Adrenal gland (tissue), 12 donors: ENCODE data around the gene SULT1A1. TPM values are rescaled to one million over a fixed set of nuclear protein-coding genes. Genes with fewer than 3 reads are reported as not detected.
A peak's percentile ranks its signal among the peaks of the same experiment; 100 is the strongest.
"Not testable (repeated sequence)": the region's sequence is repeated elsewhere in the genome, so short reads cannot be mapped to it uniquely, and the experiment has no call there.

ENCODE experiments used
- DNase-seq, 7 donors: peaks; one replicate each; pipeline ENCODE4 v3.0.0-alpha.2; 2019 to 2020
- H3K27ac ChIP-seq, 5 donors: fragments of 200-600 bp; sonication (generic) in 4 of 5; 1 replicate in 3 of 5; 2 replicates in 2 of 5; pipeline versions ENCODE4 v1.5.1 to v1.8.0; 2016 to 2020; ENCODE audit warnings: mild to moderate bottlenecking in 1 of 5
- H3K27me3 ChIP-seq: fragments of 200-600 bp; 2 replicates; pipeline ENCODE4 v1.8.0; 2021
- H3K36me3 ChIP-seq, 2 donors: fragments of 200-600 bp; replicated peaks in 1 of 2; 1 replicate in 1 of 2; 2 replicates in 1 of 2; pipeline versions ENCODE4 v1.5.1 to v1.8.0; 2018 to 2022
- H3K4me1 ChIP-seq, 2 donors: fragments of 200-600 bp; replicated peaks in 1 of 2; 1 replicate in 1 of 2; 2 replicates in 1 of 2; pipeline versions ENCODE4 v1.5.1 to v1.8.0; 2018 to 2021
- H3K4me3 ChIP-seq, 4 donors: fragments of 200-600 bp; sonication (generic) in 3 of 4; one replicate each; pipeline ENCODE4 v1.5.1; 2016 to 2018
- H3K9me3 ChIP-seq, 3 donors: fragments of 200-600 bp; sonication (generic) in 1 of 3; replicated peaks in 1 of 3; 1 replicate in 2 of 3; 2 replicates in 1 of 3; pipeline versions ENCODE4 v1.5.1 to v1.8.0; 2016 to 2021
- CTCF ChIP-seq, 6 experiments: fragments of 450-650 bp in 4 of 6; fragments of 200-600 bp in 2 of 6; sonication (generic) in 1 of 6; IDR thresholded peaks; 1 replicate in 5 of 6; 2 replicates in 1 of 6; pipeline versions ENCODE4 v1.5.1 to v1.8.0; 2016 to 2021; ENCODE audit warnings: antibody characterized with exemption in 6 of 6, mild to moderate bottlenecking in 2 of 6, moderate library complexity in 1 of 6
- POLR2A ChIP-seq, 2 donors: fragments of 450-650 bp; IDR thresholded peaks; one replicate each; pipeline ENCODE4 v1.6.1; 2017; ENCODE audit warnings: antibody characterized with exemption in 2 of 2, mild to moderate bottlenecking in 2 of 2, moderate library complexity in 1 of 2
- WGBS, 4 donors: extraction: QIAGEN DNeasy Blood & Tissue Kit in 2 of 4; methylation state at CpG; one replicate each; pipeline versions ENCODE4 v1.1.5 to v1.1.7; 2013 to 2017; 5-methylcytosine and 5-hydroxymethylcytosine counted together
- intact Hi-C, 2 donors: fragments of 100-400 bp; cut with DNase I; formaldehyde crosslinking; loops; one replicate each; pipeline versions ENCODE4 v1.14.1 to v1.15.0; 2022 to 2023
- polyA plus RNA-seq, 3 donors: library from polyadenylated mRNA; stranded (reverse); fragments of 200-250 nt in 2 of 3; fragments of 350-450 nt in 1 of 3; fragmentation: Illumina TruSeq in 1 of 3; extraction: RNeasy Lipid Tissue Mini Kit (QIAGEN cat#74804) in 1 of 3; gene quantifications; one replicate each; pipeline ENCODE4 v1.2.3, GENCODE V29; 2013 to 2014
- total RNA-seq, 9 donors: library from RNA; depleted of rRNA in 4 of 9; stranded (reverse); fragments of >200 nt in 4 of 9; fragments of 120-200 nt in 1 of 9; fragmentation: NEBNext Ultra II Directional in 1 of 9; extraction: Animal tissue kit (Norgen Biotek cat#: 25700) in 1 of 9; gene quantifications; one replicate each; pipeline versions ENCODE4 v1.1.0 to v1.2.4, GENCODE V29; 2013 to 2023
- donor health status: healthy with polysubstance abuse.
- donor health status: Bipolar disorder and iron deficiency.
- donor health status: DM: yes; HTN: yes; CAD: no.
- donor health status: DM: no; HTN: no; CAD: no.
- donor health status: DM: no; HTN: no; CAD: no.
- donor health status: DM: yes; HTN: yes; CAD: no.

Gene SULT1A1
- total and polyA plus RNA-seq, 12 donors: 47.2 to 367 (median 112) TPM

GRCh38 chr16:28606291-28607115 is 3.3 kb downstream of the SULT1A1 start:
- Histone ChIP-seq H3K4me1 (peaks cover 30 to 37% of the 10 kb centered on the region in 2 donors), H3K9me3 (no peaks in the 10 kb centered on the region), H3K27me3 (no peaks in the 10 kb centered on the region), H3K27ac (no peak overlapping the region), H3K4me3 (no peak overlapping the region), H3K36me3 (peaks cover 0 to 25% of the 10 kb centered on the region in 2 donors)
- 89 to 96% (median 91%) methylated on average over 16 of the region's 16 CpGs for WGBS, 4 donors
- intact Hi-C loops: loop anchor here in 1 of 2 donors (10.0 kb wide), 1 partner anchor 112 kb away; the partner anchor contains the start of genes APOBR and CLN3
- TF ChIP-seq POLR2A (IDR thresholded peaks at IDR 0.05) (no peak), CTCF (IDR thresholded peaks at IDR 0.05) (no peak)
- DNase-seq: peak in 1 of 7 donors; percentile 3

GRCh38 chr16:28604186-28604565 is 5.7 kb downstream of the SULT1A1 start:
- Histone ChIP-seq H3K27ac (no peak overlapping the region), H3K27me3 (no peaks in the 10 kb centered on the region), H3K4me1 (peaks cover 14 to 18% of the 10 kb centered on the region in 2 donors), H3K4me3 (no peak overlapping the region), H3K9me3 (no peaks in the 10 kb centered on the region), H3K36me3 (peaks cover 0 to 25% of the 10 kb centered on the region in 2 donors)
- DNase-seq: peak in 1 of 7 donors; percentile 16
- 76 to 81% (median 78%) methylated on average over 7 to 8 of the region's 8 CpGs for WGBS, 4 donors
- TF ChIP-seq CTCF (IDR thresholded peaks at IDR 0.05): no peak
- TF ChIP-seq POLR2A (IDR thresholded peaks at IDR 0.05): no peak
- intact Hi-C loops: loop anchor here in 1 of 2 donors (10.0 kb wide), 1 partner anchor 109 kb away; the partner anchor contains the start of genes APOBR and CLN3

GRCh38 chr16:28603381-28604185 is 6.3 kb downstream of the SULT1A1 start:
- DNase-seq: peak in 1 of 7 donors; percentile 17
- Histone ChIP-seq H3K27ac (no peak overlapping the region), H3K36me3 (peaks cover 0 to 25% of the 10 kb centered on the region in 2 donors), H3K27me3 (no peaks in the 10 kb centered on the region), H3K4me3 (no peak overlapping the region), H3K4me1 (peaks cover 11 to 12% of the 10 kb centered on the region in 2 donors), H3K9me3 (no peaks in the 10 kb centered on the region)
- WGBS, 4 donors: 72 to 87% (median 81%) methylated on average over 8 to 11 of the region's 11 CpGs
- intact Hi-C loops: loop anchor here in 1 of 2 donors (10.0 kb wide), 1 partner anchor 109 kb away; the partner anchor contains the start of genes APOBR and CLN3
- no peak for TF ChIP-seq POLR2A (IDR thresholded peaks at IDR 0.05)
- no peak for TF ChIP-seq CTCF (IDR thresholded peaks at IDR 0.05)

- intact Hi-C loops: loop anchor here in 1 of 2 donors (10.0 kb wide), 1 partner anchor 108 kb away; the partner anchor contains the start of genes APOBR and CLN3
- WGBS, 4 donors: 41 to 63% (median 45%) methylated on average over 3 to 6 of the region's 6 CpGs
These were observed 7.3 kb downstream of the SULT1A1 start for GRCh38 chr16:28602529-28602928.

GRCh38 chr16:28602062-28602461 is 7.8 kb downstream of the SULT1A1 start:
- not testable (repeated sequence) for H3K27ac ChIP-seq, H3K4me1 ChIP-seq, H3K27me3 ChIP-seq, DNase-seq, H3K9me3 ChIP-seq, H3K4me3 ChIP-seq
- H3K36me3 ChIP-seq: peaks cover 0 to 25% of the 10 kb centered on the region in 2 donors
- WGBS, 4 donors: 74 to 86% (median 80%) methylated on average over 5 of the region's 10 CpGs; no CpG with 5 or more reads in 1 of the 4 donors
- intact Hi-C loops: loop anchor here in 1 of 2 donors (10.0 kb wide), 1 partner anchor 107 kb away; the partner anchor contains the start of genes APOBR and CLN3

More at GRCh38 chr16:28602529-28602928, 7.3 kb downstream of the SULT1A1 start:
- no peak for TF ChIP-seq CTCF (IDR thresholded peaks at IDR 0.05)
- TF ChIP-seq POLR2A (IDR thresholded peaks at IDR 0.05): no peak
- H3K4me1 ChIP-seq: peaks cover under 1 to 4% of the 10 kb centered on the region in 2 donors
- H3K36me3 ChIP-seq: peaks cover 0 to 25% of the 10 kb centered on the region in 2 donors
- H3K27me3 ChIP-seq: no peaks in the 10 kb centered on the region
- no peak overlapping the region for H3K27ac ChIP-seq
- no peak overlapping the region for H3K4me3 ChIP-seq
- peak in 1 of 7 donors; percentile 18 for DNase-seq
- H3K9me3 ChIP-seq: no peaks in the 10 kb centered on the region

GRCh38 chr16:28601589-28601988 is 8.3 kb downstream of the SULT1A1 start:
- not testable (repeated sequence) for DNase-seq, H3K27me3 ChIP-seq, H3K4me3 ChIP-seq, H3K9me3 ChIP-seq, H3K27ac ChIP-seq, H3K4me1 ChIP-seq
- intact Hi-C loops: loop anchor here in 1 of 2 donors (10.0 kb wide), 1 partner anchor 107 kb away; the partner anchor contains the start of genes APOBR and CLN3
- H3K36me3 ChIP-seq: peaks cover 0 to 22% of the 10 kb centered on the region in 2 donors
- WGBS, 4 donors: 80 to 96% (median 91%) methylated on average over 1 to 11 of the region's 13 CpGs
